ENCODE data around the gene MMS19.

- TF ChIP-seq POLR2A (IDR thresholded peaks at IDR 0.05): no peak
- TF ChIP-seq CTCF (IDR thresholded peaks at IDR 0.05): no peak
Observed at GRCh38 chr10:97529685-97530465, 31.7 kb upstream of the MMS19 start.

Measured in heart left ventricle (tissue), 13 donors.